Progenitor cell of endocrine pancreas (in vitro differentiated cells): Measurements from ENCODE around the gene GUCY2F. TPM values are rescaled to one million over a fixed set of nuclear protein-coding genes. Genes with fewer than 3 reads are reported as not detected.

Source experiments
- DNase-seq: peaks from one replicate; pipeline ENCODE4 v3.0.0; 2021; ENCODE audit warnings: low spot score; ENCODE audit not compliant: unreplicated experiment
- H3K27ac Mint-ChIP-seq: 2 replicates; pipeline ENCODE4 v1.8.0; 2021; ENCODE audit warnings: mild to moderate bottlenecking, moderate library complexity, mixed read lengths
- H3K27me3 Mint-ChIP-seq: 2 replicates; pipeline ENCODE4 v1.8.0; 2021; ENCODE audit warnings: mixed read lengths
- H3K36me3 Mint-ChIP-seq: 2 replicates; pipeline ENCODE4 v1.8.0; 2022; ENCODE audit warnings: mixed read lengths; ENCODE audit not compliant: insufficient read depth
- H3K4me1 Mint-ChIP-seq: 2 replicates; pipeline ENCODE4 v1.8.0; 2021; ENCODE audit warnings: low read depth, mixed read lengths
- H3K4me3 Mint-ChIP-seq: 2 replicates; pipeline ENCODE4 v1.8.0; 2021; ENCODE audit warnings: low read depth, mild to moderate bottlenecking, moderate library complexity, mixed read lengths
- H3K9me3 Mint-ChIP-seq: 2 replicates; pipeline ENCODE4 v1.8.0; 2021; ENCODE audit warnings: low read depth, mixed read lengths
- total RNA-seq: library from RNA; stranded (reverse); gene quantifications from 2 replicates; pipeline ENCODE4 v1.2.1, GENCODE V29; 2021
- TF ChIP-seq, protein P1 (sequence below): fragments of 200-600 bp; sonication (generic); IDR thresholded peaks from one replicate; pipeline ENCODE4 v1.5.0; 2021; ENCODE audit warnings: antibody characterized with exemption, mild to moderate bottlenecking; ENCODE audit not compliant: unreplicated experiment

The GUCY2F gene
- total RNA-seq, 1 donor from 2014 or later: 0.10 TPM

DNA sequence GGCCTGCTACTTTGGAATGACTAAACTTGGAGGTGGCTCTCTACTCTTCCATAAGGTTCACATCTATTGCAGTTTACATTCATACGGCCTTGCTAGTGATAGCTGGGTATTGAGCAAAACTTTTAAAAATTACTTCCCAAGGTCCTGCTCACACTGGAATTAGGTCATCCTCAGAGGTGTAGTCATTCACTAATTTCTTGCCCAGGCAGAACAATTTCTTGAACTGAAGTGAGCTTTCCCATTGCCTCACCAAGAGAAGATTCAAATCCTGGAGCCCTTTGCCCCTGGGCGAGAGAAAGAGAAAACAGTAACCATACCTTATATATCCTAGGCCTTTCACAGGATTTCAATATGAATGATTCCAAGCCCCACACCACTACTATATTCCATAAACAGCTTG, 109.2 kb downstream of the GUCY2F start:
- TF ChIP-seq, protein P1, sequence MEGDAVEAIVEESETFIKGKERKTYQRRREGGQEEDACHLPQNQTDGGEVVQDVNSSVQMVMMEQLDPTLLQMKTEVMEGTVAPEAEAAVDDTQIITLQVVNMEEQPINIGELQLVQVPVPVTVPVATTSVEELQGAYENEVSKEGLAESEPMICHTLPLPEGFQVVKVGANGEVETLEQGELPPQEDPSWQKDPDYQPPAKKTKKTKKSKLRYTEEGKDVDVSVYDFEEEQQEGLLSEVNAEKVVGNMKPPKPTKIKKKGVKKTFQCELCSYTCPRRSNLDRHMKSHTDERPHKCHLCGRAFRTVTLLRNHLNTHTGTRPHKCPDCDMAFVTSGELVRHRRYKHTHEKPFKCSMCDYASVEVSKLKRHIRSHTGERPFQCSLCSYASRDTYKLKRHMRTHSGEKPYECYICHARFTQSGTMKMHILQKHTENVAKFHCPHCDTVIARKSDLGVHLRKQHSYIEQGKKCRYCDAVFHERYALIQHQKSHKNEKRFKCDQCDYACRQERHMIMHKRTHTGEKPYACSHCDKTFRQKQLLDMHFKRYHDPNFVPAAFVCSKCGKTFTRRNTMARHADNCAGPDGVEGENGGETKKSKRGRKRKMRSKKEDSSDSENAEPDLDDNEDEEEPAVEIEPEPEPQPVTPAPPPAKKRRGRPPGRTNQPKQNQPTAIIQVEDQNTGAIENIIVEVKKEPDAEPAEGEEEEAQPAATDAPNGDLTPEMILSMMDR: no peak
- no peaks in the 10 kb centered on the region for H3K36me3 Mint-ChIP-seq
- H3K27me3 Mint-ChIP-seq: no peaks in the 10 kb centered on the region
- H3K27ac Mint-ChIP-seq: no peak overlapping the region
- no peaks in the 10 kb centered on the region for H3K4me1 Mint-ChIP-seq
- no peak overlapping the region for H3K4me3 Mint-ChIP-seq
- DNase-seq: no peak
- no peaks in the 10 kb centered on the region for H3K9me3 Mint-ChIP-seq

DNA sequence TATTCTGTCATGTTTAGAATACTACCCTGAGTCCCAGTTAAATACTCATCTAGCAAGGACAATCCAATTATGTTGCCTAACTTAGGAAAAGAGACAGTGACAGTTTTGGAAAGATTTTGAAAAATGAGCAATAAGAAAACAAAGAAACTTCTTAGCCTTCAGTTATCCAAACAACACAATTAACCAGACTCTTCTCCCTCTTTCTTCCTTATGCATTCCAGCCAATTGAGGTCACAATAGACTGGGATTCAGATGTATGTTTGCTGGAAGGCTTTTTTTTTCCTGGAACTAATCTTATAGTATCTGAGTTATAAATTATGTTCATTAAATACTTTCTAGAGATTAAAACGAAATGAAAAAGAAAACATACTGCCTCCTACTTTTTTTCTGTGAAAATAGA, 109.6 kb downstream of the GUCY2F start:
- Mint-ChIP-seq H3K27me3 (no peaks in the 10 kb centered on the region), H3K36me3 (no peaks in the 10 kb centered on the region), H3K4me1 (no peaks in the 10 kb centered on the region), H3K4me3 (no peak overlapping the region), H3K9me3 (peaks cover 3% of the 10 kb centered on the region), H3K27ac (no peak overlapping the region)
- DNase-seq: no peak
- TF ChIP-seq, protein P1: no peak

DNA sequence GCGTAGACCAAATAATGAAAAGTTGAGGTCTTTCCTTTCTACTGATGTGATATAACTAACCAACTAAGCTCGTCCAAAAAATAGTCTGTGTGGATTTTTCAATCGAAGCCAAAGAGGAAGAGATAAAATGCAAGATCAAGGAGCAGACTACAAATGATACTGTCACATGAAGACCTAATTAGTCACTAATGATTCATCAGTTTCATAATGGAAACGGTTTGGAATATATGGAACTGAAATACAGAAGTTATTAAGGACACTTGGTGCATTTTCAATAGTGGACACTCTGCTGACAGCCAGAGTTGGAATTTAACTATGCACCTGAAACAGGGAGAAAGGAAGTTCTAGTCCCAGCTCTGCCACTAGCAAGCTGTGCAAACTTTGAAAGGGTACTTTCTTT, 119.8 kb downstream of the GUCY2F start:
- Mint-ChIP-seq H3K27ac (no peak overlapping the region), H3K27me3 (no peaks in the 10 kb centered on the region), H3K36me3 (no peaks in the 10 kb centered on the region), H3K4me3 (no peak overlapping the region), H3K9me3 (peaks cover 3% of the 10 kb centered on the region), H3K4me1 (peaks cover 3% of the 10 kb centered on the region)
- TF ChIP-seq, protein P1: no peak
- no peak for DNase-seq

- Mint-ChIP-seq H3K27ac (no peak overlapping the region), H3K36me3 (no peaks in the 10 kb centered on the region), H3K4me1 (peaks cover 3% of the 10 kb centered on the region), H3K9me3 (peaks cover 3% of the 10 kb centered on the region), H3K4me3 (no peak overlapping the region), H3K27me3 (no peaks in the 10 kb centered on the region)
- no peak for DNase-seq
- TF ChIP-seq, protein P1: no peak
Measured at GRCh38 chrX:109360301-109360700, 121.6 kb downstream of the GUCY2F start.

GRCh38 chrX:109357706-109358105, 124.2 kb downstream of the GUCY2F start:
- no peaks in the 10 kb centered on the region for H3K36me3 Mint-ChIP-seq
- H3K4me3 Mint-ChIP-seq: no peak overlapping the region
- no peak overlapping the region for H3K27ac Mint-ChIP-seq
- H3K27me3 Mint-ChIP-seq: no peaks in the 10 kb centered on the region
- DNase-seq: no peak
- TF ChIP-seq, protein P1: no peak
- peaks cover 3% of the 10 kb centered on the region for H3K9me3 Mint-ChIP-seq
- H3K4me1 Mint-ChIP-seq: peaks cover 3% of the 10 kb centered on the region

DNA sequence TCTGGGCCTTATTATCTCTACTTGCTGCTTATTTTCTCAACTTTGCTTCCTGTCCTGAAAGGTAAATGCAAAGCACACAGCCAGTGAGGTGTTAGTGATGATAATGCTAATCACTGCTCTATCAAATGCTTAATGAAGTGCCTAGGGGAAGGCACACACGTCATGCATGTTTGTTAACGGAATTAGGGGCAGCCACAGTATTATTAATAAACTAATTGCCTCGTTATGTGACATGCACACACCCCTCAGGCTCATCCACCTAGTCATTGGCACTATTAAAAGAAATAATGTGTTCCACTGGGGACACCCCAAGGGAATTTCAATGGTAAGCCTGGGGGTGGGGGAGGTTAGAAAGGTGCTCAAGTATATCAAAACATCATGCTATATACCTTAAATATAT, 125.2 kb downstream of the GUCY2F start:
- no peaks in the 10 kb centered on the region for H3K36me3 Mint-ChIP-seq
- H3K4me3 Mint-ChIP-seq: no peak overlapping the region
- H3K9me3 Mint-ChIP-seq: peaks cover 3% of the 10 kb centered on the region
- no peak for DNase-seq
- TF ChIP-seq, protein P1: no peak
- no peaks in the 10 kb centered on the region for H3K27me3 Mint-ChIP-seq
- H3K4me1 Mint-ChIP-seq: peaks cover 6% of the 10 kb centered on the region
- no peak overlapping the region for H3K27ac Mint-ChIP-seq
